HL-60/S4 treated with retinoic acid at 250 ng/mL for 4 days and 3 days (cell line): Measurements from ENCODE around the gene RPL5.

Source experiments
- in situ Hi-C: fragments of 300-500 bp; cut with MboI; formaldehyde crosslinking; loops from 2 replicates; pipeline ENCODE4 v1.7.0; 2022; ENCODE audit warnings: low sequenced_read_pairs

Gene RPL5

GRCh38 chr1:92851729-92852128 lies 19.9 kb downstream of the RPL5 start:
- in situ Hi-C loops = no loop called here

GRCh38 chr1:92853299-92853698 lies 21.5 kb downstream of the RPL5 start:
- in situ Hi-C loops = no loop called here

- in situ Hi-C loops = no loop called here
These were observed 22.4 kb downstream of the RPL5 start for GRCh38 chr1:92854101-92854785.

- in situ Hi-C loops = no loop called here
These were observed 23.4 kb downstream of the RPL5 start for GRCh38 chr1:92855236-92855635.

DNA sequence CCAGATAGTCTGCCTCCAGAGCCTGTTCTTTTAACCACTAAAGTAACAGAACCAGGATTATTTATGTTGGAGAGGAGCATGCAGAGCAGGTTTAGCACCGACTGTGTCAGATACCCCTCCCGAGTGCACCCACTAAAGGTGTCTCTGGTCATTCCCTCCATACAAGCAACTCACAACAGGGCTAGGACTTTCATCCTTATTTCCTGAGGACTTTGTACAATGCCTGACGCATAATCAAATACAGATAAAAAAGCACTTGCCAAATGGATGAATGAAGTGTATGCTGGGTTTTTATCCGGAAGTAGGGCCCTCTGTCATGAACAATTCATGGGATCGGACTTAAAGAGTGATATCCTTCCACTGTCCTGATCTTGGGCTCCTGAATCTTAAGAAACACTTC lies 26.0 kb downstream of the RPL5 start:
- in situ Hi-C loops = no loop called here

DNA sequence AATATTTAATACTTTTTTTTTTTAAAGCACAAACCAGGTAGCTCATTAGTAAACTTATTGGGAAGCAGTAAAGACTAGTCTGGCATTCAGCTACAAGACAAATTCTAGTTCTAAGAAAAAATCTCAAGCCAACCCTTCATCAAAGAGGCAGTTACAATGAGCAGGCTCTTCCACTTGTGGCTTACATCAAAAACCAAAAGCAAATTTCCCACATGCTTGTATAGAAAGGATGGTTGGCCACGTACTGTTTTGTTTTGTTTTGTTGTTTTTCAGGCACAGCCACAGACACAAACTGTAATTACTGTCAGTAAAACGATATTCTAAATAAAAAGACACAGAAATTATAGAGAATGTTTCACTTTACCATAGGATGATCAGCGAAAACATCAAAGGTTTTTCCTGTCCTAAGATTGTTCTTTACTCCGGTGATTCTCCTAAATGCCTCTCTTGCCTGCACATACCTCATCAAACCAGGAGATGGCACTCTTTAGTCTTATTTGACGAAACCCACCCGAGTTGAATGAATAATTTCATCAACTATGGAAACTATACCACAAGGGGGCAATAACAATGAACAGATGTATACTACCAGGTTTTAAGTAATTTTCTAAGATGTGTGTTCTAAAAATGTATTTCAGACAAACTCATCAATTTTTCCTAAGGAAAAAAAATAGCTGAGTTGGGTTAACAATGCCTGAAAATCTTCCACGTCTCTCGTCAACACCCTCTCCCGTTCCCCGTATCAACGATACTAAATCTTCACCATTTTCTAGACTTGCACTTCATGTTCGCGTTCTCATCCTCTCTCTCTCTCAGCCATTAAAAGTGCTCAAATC lies 26.9 kb downstream of the RPL5 start:
- in situ Hi-C loops = no loop called here

- in situ Hi-C loops = loop anchor here (5.0 kb wide), 1 partner anchor 138 kb away; no protein-coding TSS in a partner anchor
These were observed 27.7 kb downstream of the RPL5 start for GRCh38 chr1:92859400-92860039.

- in situ Hi-C loops = loop anchor here (5.0 kb wide), 1 partner anchor 135 kb away; no protein-coding TSS in a partner anchor
These were observed 30.8 kb downstream of the RPL5 start for GRCh38 chr1:92862605-92863004.

DNA sequence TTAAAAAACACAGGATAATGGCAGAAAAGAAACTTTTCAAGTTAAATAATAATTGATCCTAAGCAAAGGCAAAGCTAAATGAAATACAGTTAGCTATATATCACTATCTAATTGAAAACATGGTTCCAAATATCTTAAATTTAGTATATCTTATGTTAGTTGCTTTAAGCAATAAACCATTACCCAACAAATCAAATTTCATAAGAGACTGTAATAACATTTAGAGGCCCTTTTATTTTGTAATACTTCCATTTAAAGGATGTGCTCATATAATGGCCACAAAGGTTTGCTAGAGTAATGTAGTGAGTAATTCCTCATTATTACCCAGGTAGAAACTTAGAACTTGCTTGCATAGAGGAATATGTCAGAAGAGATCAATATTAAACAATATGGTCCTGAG lies 32.3 kb downstream of the RPL5 start:
- in situ Hi-C loops = loop anchor here (5.0 kb wide), 1 partner anchor 133 kb away; no protein-coding TSS in a partner anchor

GRCh38 chr1:92870591-92870990 lies 38.8 kb downstream of the RPL5 start:
- in situ Hi-C loops = no loop called here

- in situ Hi-C loops = no loop called here
These were observed 40.9 kb downstream of the RPL5 start for GRCh38 chr1:92872719-92873118.

GRCh38 chr1:92874987-92875386 lies 43.1 kb downstream of the RPL5 start:
- in situ Hi-C loops = no loop called here

GRCh38 chr1:92876351-92876750 lies 44.5 kb downstream of the RPL5 start:
- in situ Hi-C loops = no loop called here

DNA sequence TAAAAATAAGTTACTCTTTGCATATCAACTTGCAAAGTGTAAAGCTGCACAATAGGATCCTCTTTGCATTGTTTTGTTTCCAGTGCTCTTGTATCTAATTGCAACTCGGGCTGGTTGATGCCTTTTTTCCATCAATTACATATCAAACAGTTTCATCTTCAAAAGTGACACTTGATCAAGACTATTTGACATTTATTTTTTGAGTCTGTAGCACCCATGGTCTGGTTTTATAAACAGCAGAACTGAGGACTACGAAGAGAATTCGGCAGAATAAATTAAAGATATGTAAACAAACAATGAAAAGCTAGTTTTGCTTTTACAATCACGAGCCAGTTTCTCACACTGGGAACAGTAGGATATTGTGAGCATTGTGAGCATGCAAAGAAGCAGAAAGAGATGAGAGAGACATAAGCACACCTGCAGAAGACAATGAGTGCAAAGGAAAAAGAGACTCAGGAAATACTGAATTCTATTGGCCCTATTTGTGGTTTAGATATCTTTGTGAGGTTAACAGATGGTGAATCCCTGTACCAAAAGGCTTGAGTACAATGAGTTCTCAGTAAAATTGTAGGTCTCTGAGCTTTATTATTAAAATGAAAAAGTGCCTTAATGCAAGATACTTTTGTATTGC lies 45.4 kb downstream of the RPL5 start:
- in situ Hi-C loops = no loop called here

DNA sequence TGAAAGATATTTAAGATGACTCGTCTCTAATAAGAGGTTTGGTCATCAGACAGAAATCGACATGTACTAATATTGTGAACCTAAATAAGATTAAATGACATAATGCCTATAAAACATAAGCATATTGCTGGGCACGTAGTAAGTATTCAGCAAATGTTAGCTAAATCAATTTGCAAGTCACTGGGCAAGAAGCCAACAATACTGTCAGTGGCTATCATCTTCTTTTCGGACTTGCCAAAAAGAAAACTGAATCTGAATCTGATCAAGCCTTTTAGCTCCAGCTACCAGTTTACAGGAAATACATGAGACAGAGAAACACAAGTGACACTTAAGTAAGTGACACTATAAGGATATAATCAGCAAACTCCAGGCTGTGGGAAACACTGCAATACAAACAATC lies 46.0 kb downstream of the RPL5 start:
- in situ Hi-C loops = no loop called here

DNA sequence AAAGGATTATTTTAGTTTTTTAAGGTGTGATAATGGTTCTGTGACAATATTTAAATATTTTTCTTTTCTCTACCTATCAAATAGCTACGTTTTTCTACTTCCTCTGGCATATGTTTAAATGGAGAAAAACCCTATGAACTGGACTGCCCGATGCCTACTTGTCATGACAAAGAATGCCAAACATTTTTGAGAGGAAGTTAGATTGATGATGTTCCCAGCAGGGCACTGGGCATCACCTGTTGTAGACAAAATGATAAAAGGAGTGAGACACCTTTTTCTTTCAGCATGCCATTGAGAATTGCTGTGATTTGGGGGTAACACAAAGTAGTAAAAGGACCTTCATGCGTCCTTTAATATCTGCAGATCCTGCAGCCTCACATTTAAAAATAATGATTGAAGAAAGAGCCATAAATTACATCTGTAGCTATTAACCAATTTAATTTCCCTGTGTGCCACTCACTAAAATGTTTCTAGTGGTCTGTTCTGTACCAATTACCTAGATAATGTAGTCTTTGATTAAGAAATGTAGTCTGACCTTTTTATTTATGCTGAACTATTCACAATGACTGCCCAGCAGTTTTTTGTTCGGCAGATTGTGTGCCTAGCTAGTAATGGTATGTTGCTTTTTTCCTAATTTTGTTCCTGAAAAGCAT lies 47.6 kb downstream of the RPL5 start:
- in situ Hi-C loops = no loop called here

DNA sequence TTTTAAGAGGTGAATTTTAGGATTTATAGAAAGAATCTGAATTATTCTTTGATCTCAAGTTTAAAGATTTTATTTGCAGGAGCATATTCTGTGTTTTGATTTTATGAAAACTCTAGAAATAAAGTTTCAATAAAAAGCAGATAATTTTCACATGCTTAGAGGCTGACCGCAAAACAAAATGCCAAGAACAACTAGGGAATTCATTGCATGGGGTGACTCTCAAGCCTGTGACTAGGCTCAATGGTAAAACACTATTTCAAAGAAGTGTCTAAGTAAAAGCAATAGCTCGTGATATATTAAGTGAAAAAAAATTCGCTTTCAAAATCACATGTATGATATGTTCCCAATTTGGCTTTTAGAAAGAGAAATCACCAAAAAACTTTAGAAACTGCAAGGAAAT lies 49.6 kb downstream of the RPL5 start:
- in situ Hi-C loops = no loop called here

- in situ Hi-C loops = no loop called here
These were observed 51.0 kb downstream of the RPL5 start for GRCh38 chr1:92882819-92883218.

DNA sequence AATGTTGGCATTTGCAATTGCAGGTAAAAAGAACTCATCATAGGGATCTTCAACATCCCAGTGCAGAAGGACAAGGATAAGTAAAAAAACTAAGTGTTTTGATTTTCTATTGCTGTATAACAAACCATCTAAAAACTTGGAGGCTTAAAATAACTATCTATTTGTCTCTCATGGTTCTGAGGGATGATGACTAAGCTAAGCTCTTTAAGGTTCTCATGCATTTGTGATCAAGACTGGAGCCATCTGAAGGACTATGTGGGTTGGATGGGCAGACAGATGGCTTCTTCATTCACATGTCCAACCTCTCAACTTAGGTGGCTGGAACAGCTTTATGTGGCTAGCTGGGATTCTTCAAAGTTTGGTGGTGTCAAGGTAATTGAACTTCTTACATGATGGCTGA lies 51.5 kb downstream of the RPL5 start:
- in situ Hi-C loops = no loop called here

DNA sequence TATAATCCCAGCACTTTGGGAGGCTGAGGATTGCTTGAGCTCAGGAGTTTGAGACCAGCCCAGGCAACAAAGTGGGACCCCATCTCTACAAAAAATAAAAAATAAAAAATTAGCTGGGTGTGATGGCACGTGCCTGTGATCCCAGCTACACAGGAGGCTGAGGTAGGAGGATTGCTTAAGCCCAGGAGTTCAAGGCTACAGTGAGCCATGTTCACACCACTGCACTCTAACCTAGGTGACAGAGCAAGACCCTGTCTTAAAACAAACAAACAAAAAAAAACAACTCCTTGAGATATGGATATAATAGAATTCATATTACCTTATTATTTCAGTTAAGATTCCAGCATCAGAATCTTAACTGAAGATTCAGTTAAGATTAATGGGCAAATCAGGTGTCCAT lies 52.4 kb downstream of the RPL5 start:
- in situ Hi-C loops = no loop called here
